ENCODE measurements around the gene CCSAP. TPM values are rescaled to one million over a fixed set of nuclear protein-coding genes. Genes with fewer than 3 reads are reported as not detected.
A peak's percentile ranks its signal among the peaks of the same experiment; 100 is the strongest.

The CCSAP gene
- total and polyA plus RNA-seq, 2 of the 13 experiments (the other 11 are each of a cell fraction or from before 2014, with no cell fraction given): 3.7 to 9.0 TPM

- TF ChIP-seq ZNF646 (CRISPR knock-in tag; IDR thresholded peaks at IDR 0.05) (no peak), ZBTB10 (CRISPR knock-in tag; IDR thresholded peaks at IDR 0.05; ENCODE audit: borderline replicate concordance) (no peak), SP140L (CRISPR knock-in tag; IDR thresholded peaks at IDR 0.05; ENCODE audit: borderline replicate concordance) (0 out of 2 replicates have a peak, but pooled peaks have one; percentile 80), HMG20A (CRISPR knock-in tag; IDR thresholded peaks at IDR 0.05; ENCODE audit: borderline replicate concordance) (peak; percentile 84; the same call in 1 of the 2 replicates), REL (CRISPR knock-in tag; conservative IDR thresholded peaks at IDR 0.05) (no peak), ZNF839 (CRISPR knock-in tag; IDR thresholded peaks at IDR 0.05; ENCODE audit: borderline replicate concordance) (no peak), ZFP1 (CRISPR knock-in tag; IDR thresholded peaks at IDR 0.05) (peak; percentile 39; the same call in 1 of the 2 replicates), SOX13 (IDR thresholded peaks at IDR 0.05) (peak; percentile 83), SOX13 (CRISPR knock-in tag; conservative IDR thresholded peaks at IDR 0.05 in 1 of 2, IDR thresholded peaks at IDR 0.05 in 1 of 2) (peak in 1 of 2 experiments; percentile 96; a peak in 2 of 4 replicates), MED13 (CRISPR knock-in tag; IDR thresholded peaks at IDR 0.05) (no peak), NFKB2 (CRISPR knock-in tag; IDR thresholded peaks at IDR 0.05; ENCODE audit: borderline replicate concordance) (no peak), ZNF709 (CRISPR knock-in tag; IDR thresholded peaks at IDR 0.05) (no peak), ZNF326 (CRISPR knock-in tag; IDR thresholded peaks at IDR 0.05; ENCODE audit: borderline replicate concordance) (no peak), SRSF4 (IDR thresholded peaks at IDR 0.05; ENCODE audit: low read depth, low read length, poor library complexity, severe bottlenecking) (no peak)
- TF ChIP-seq, protein P1, sequence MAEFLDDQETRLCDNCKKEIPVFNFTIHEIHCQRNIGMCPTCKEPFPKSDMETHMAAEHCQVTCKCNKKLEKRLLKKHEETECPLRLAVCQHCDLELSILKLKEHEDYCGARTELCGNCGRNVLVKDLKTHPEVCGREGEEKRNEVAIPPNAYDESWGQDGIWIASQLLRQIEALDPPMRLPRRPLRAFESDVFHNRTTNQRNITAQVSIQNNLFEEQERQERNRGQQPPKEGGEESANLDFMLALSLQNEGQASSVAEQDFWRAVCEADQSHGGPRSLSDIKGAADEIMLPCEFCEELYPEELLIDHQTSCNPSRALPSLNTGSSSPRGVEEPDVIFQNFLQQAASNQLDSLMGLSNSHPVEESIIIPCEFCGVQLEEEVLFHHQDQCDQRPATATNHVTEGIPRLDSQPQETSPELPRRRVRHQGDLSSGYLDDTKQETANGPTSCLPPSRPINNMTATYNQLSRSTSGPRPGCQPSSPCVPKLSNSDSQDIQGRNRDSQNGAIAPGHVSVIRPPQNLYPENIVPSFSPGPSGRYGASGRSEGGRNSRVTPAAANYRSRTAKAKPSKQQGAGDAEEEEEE (CRISPR knock-in tag; IDR thresholded peaks at IDR 0.05; ENCODE audit: borderline replicate concordance): no peak
- TF ChIP-seq, protein P2, sequence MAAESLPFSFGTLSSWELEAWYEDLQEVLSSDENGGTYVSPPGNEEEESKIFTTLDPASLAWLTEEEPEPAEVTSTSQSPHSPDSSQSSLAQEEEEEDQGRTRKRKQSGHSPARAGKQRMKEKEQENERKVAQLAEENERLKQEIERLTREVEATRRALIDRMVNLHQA (CRISPR knock-in tag; IDR thresholded peaks at IDR 0.05): no peak
Measured at GRCh38 chr1:229273507-229274232, 69.2 kb downstream of the CCSAP start (continued).
